Activated T-cell treated with anti-CD3 and anti-CD28 coated beads, Interleukin-2, amount 50 U/mL, for 72 hours (primary cell): Measurements from ENCODE around the gene PPFIA1. TPM values are rescaled to one million over a fixed set of nuclear protein-coding genes. Genes with fewer than 3 reads are reported as not detected.

Experiments
- ATAC-seq, 2 donors: fragments of 150-1000 bp; cut with Tn5 transposase; replicated peaks in 1 of 2; 2 replicates each; pipeline ENCODE4 v1.10.0; 2021; ENCODE audit warnings: moderate library complexity in 2 of 2, mild to moderate bottlenecking in 1 of 2
- DNase-seq, 2 donors: peaks; one replicate each; pipeline ENCODE4 v3.0.0; 2021 to 2022; ENCODE audit warnings: mixed read lengths in 1 of 2
- H3K27ac Mint-ChIP-seq: one replicate; pipeline ENCODE4 v1.8.0; 2022; ENCODE audit warnings: mild to moderate bottlenecking, moderate library complexity, mixed read lengths
- H3K27me3 Mint-ChIP-seq: one replicate; pipeline ENCODE4 v1.8.0; 2022; ENCODE audit warnings: low read depth, mixed read lengths
- H3K36me3 Mint-ChIP-seq, 2 donors: one replicate each; pipeline ENCODE4 v1.8.0; 2022; ENCODE audit warnings: mixed read lengths in 2 of 2, mild to moderate bottlenecking in 1 of 2; ENCODE audit not compliant: insufficient read depth in 2 of 2
- H3K4me1 Mint-ChIP-seq: one replicate; pipeline ENCODE4 v1.8.0; 2022; ENCODE audit warnings: low read depth, mixed read lengths
- H3K4me3 Mint-ChIP-seq, 2 donors: one replicate each; pipeline ENCODE4 v1.8.0; 2022; ENCODE audit warnings: mild to moderate bottlenecking in 2 of 2, mixed read lengths in 2 of 2, moderate library complexity in 2 of 2
- H3K9me3 Mint-ChIP-seq, 2 donors: one replicate each; pipeline ENCODE4 v1.8.0; 2022; ENCODE audit warnings: mixed read lengths in 2 of 2
- total RNA-seq, 2 donors: library from RNA; stranded (reverse); gene quantifications; one replicate each; pipeline ENCODE4 v1.2.3, GENCODE V29; 2022

PPFIA1 gene
- total RNA-seq, 2 donors from 2014 or later, result 40.4 to 44.6 TPM

GRCh38 chr11:70429724-70430521, 159.4 kb downstream of the PPFIA1 start:
- Mint-ChIP-seq H3K36me3 (peaks cover 0 to 2% of the 10 kb centered on the region in 2 donors), H3K4me3 (no peak overlapping the region), H3K27me3 (no peaks in the 10 kb centered on the region), H3K9me3 (no peaks in the 10 kb centered on the region), H3K27ac (no peak overlapping the region), H3K4me1 (no peaks in the 10 kb centered on the region)
- ATAC-seq, result no peak
- DNase-seq, result no peak

DNA sequence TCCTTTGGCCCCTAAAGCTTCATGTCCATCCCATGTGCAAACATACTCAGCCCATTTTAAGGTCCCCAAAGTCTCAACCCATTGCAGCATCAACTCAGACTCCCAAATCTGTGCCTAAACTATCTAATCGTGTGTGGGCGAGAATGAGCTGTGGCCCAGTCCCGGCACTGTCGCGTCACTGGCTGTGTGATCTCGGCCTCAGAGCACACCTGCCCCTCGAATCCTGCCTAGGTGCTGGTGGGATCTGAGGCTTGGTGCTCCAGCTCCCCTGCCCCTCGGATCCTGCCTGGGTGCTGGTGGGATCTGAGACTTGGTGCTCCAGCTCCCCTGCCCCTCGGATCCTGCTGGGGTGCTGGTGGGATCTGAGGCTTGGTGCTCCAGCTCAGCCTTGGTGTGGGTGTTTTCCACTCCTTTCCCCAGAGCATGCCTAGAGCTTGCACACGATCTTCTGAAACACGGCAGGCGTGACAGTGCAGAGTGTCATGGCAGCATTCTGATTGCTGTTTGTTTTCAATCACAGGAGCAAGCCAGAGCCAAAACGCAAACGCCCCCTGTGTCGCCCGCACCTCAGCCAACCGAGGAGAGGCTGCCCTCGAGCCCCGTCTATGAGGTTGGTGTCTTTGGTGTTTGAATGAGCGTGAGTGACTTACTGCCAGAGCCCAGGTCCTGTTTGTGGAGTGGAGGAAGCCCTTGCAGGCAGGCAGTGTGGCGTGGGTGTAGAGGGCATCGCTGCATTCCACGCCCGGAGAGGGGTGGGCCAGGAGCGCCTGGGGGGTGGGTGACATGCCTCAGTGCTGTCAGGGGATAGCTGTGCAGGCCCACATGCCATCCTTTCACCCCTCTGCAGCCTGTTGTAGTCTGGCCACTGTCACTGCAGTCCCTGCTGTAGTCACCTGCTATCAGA, 160.4 kb downstream of the PPFIA1 start:
- ATAC-seq, result no peak

GRCh38 chr11:70431611-70432010, 161.1 kb downstream of the PPFIA1 start:
- no peaks in the 10 kb centered on the region for H3K9me3 Mint-ChIP-seq
- no peak for ATAC-seq

More for the DNA sequence above, 160.4 kb downstream of the PPFIA1 start:
- Mint-ChIP-seq H3K4me1 (no peaks in the 10 kb centered on the region), H3K9me3 (no peaks in the 10 kb centered on the region), H3K36me3 (peaks cover 0 to under 1% of the 10 kb centered on the region in 2 donors), H3K27me3 (no peaks in the 10 kb centered on the region), H3K27ac (no peak overlapping the region), H3K4me3 (no peak overlapping the region)
- no peak for DNase-seq

DNA sequence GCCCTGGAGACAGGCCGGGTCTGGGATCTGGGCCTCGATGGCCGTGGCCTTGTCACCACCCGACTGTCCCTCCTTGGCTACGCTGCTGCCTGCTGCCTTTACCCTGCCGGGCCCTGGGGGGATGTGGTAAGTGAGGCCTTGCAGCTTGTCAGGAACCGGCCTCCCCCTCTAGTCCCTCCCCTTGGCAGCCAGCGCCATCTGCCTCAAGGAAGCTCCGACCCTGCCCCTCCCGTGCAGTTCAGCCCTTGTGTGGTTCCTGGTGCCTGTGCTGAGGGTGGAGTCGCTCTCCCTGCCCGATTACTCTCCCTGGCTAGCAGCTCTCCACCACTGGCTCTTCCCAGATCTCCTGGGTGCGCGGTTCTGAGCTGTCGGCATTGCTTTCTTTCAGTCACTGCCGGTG, 161.6 kb downstream of the PPFIA1 start:
- Mint-ChIP-seq H3K36me3 (no peaks in the 10 kb centered on the region), H3K9me3 (no peaks in the 10 kb centered on the region), H3K4me3 (no peak overlapping the region), H3K4me1 (no peaks in the 10 kb centered on the region), H3K27ac (no peak overlapping the region), H3K27me3 (no peaks in the 10 kb centered on the region)
- DNase-seq (no peak), ATAC-seq (no peak)

More at GRCh38 chr11:70431611-70432010, 161.1 kb downstream of the PPFIA1 start:
- H3K4me3 Mint-ChIP-seq, result no peak overlapping the region
- no peak for DNase-seq
- H3K4me1 Mint-ChIP-seq, result no peaks in the 10 kb centered on the region
- no peaks in the 10 kb centered on the region for H3K36me3 Mint-ChIP-seq
- H3K27me3 Mint-ChIP-seq, result no peaks in the 10 kb centered on the region
- no peak overlapping the region for H3K27ac Mint-ChIP-seq

DNA sequence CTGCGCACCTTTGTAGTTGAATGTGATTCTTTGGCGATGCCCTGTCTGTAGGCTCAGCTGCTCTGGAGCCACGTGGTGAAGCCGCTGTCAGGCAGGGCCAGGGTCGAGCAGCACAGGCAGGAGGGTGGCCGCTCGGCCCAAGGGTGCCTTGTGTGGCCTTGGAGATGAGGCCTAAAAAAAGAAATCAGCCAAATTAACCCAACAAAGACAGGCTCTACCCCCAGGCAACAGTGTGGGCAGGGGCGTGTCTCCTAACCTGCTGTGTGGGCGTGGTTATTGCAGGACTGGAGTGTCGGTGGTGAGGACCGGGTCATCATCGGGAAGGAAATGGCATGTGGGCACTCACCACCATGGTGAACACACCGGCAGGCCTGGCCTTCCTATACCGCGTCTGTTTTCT, 162.1 kb downstream of the PPFIA1 start:
- DNase-seq (no peak), ATAC-seq (no peak)
- Mint-ChIP-seq H3K27ac (no peak overlapping the region), H3K36me3 (no peaks in the 10 kb centered on the region), H3K9me3 (no peaks in the 10 kb centered on the region), H3K4me1 (no peaks in the 10 kb centered on the region), H3K4me3 (no peak overlapping the region), H3K27me3 (no peaks in the 10 kb centered on the region)

- no peak for DNase-seq
- no peaks in the 10 kb centered on the region for H3K36me3 Mint-ChIP-seq
- H3K4me1 Mint-ChIP-seq, result no peaks in the 10 kb centered on the region
- H3K4me3 Mint-ChIP-seq, result no peak overlapping the region
- no peaks in the 10 kb centered on the region for H3K27me3 Mint-ChIP-seq
- ATAC-seq, result no peak
- no peak overlapping the region for H3K27ac Mint-ChIP-seq
- no peaks in the 10 kb centered on the region for H3K9me3 Mint-ChIP-seq
Measured at GRCh38 chr11:70433038-70433437, 162.5 kb downstream of the PPFIA1 start.

GRCh38 chr11:70433526-70433925, 163.0 kb downstream of the PPFIA1 start:
- Mint-ChIP-seq H3K36me3 (no peaks in the 10 kb centered on the region), H3K27me3 (no peaks in the 10 kb centered on the region)

More at GRCh38 chr11:70433526-70433925, 163.0 kb downstream of the PPFIA1 start:
- DNase-seq (no peak), ATAC-seq (no peak)
- Mint-ChIP-seq H3K9me3 (no peaks in the 10 kb centered on the region), H3K4me1 (no peaks in the 10 kb centered on the region), H3K4me3 (no peak overlapping the region), H3K27ac (no peak overlapping the region)

Other genes with a start within 250 kb of the PPFIA1 start
- not detected for gene ANO1, start 192.4 kb upstream of the PPFIA1 start, total RNA-seq
- 10 to 100 TPM; 27.0 to 31.4 TPM for gene FADD, start 67.4 kb upstream of the PPFIA1 start, total RNA-seq
- gene CTTN, start 127.8 kb downstream of the PPFIA1 start, total RNA-seq, result 10 to 100 TPM; 29.5 to 42.9 TPM